ENCODE results near the gene LGR6.

Gene LGR6

DNA sequence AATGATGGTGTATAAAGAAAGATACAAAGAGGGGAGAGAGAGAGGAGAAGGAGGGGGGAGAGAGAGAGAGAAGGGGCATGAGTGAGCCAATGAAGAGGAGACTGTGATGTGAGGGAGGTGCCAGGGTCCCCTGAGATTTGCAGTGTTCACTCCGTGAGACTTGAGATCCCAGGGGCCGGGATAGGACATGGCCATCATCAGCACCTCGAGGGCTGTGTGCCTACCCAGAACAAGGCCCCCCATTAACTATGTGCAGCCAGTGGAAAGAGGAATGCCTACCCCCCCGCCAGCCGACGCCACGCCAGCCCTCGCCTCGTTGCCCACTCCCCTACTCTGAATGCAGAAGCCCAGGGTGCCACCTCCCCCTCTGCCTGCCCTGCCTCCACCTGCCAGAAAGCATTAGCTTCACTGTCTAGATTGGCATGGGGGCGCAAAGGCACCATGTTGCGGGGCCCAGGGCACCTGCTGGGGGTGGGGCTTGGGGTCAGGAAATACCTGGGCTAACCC is 14.8 kb downstream of the LGR6 start:
- no peaks in the 10 kb centered on the region; the same call in 1 of the 2 replicates for H3K9me3 ChIP-seq
- TF ChIP-seq, protein P1, sequence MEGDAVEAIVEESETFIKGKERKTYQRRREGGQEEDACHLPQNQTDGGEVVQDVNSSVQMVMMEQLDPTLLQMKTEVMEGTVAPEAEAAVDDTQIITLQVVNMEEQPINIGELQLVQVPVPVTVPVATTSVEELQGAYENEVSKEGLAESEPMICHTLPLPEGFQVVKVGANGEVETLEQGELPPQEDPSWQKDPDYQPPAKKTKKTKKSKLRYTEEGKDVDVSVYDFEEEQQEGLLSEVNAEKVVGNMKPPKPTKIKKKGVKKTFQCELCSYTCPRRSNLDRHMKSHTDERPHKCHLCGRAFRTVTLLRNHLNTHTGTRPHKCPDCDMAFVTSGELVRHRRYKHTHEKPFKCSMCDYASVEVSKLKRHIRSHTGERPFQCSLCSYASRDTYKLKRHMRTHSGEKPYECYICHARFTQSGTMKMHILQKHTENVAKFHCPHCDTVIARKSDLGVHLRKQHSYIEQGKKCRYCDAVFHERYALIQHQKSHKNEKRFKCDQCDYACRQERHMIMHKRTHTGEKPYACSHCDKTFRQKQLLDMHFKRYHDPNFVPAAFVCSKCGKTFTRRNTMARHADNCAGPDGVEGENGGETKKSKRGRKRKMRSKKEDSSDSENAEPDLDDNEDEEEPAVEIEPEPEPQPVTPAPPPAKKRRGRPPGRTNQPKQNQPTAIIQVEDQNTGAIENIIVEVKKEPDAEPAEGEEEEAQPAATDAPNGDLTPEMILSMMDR (IDR thresholded peaks at IDR 0.05; ENCODE audit: low read depth, low read length), result no peak
- H3K27me3 ChIP-seq, result peaks cover 4% of the 10 kb centered on the region
- no peaks in the 10 kb centered on the region for H3K4me1 ChIP-seq
- H3K4me3 ChIP-seq (ENCODE audit: low read depth, low read length), result no peak overlapping the region
- H3K36me3 ChIP-seq, result no peaks in the 10 kb centered on the region
- DNase-seq, result no peak

DNA sequence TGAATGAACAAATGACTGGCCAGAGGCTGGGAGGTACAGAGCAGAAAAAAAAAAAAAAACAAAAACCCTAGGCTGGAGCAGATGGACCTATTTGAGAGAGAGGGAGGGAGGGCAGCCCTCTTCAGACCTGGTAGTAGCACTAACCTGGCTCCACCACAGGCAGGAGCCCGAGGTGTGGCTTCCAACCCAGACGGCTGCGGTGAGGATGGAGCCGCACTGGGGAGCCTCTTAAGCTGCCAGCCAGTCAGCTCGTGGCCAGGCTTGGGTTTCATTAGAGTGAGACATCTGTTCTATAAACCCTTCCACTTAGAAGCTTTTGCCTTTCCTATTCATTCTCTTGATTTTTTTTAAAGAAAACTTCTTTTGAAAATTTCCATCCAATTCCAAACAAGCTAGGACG is 16.8 kb downstream of the LGR6 start:
- H3K4me1 ChIP-seq, result no peaks in the 10 kb centered on the region
- peaks cover 21% of the 10 kb centered on the region for H3K27me3 ChIP-seq
- no peak for DNase-seq
- TF ChIP-seq, protein P1 (IDR thresholded peaks at IDR 0.05; ENCODE audit: low read depth, low read length), result peak; percentile 22
- no peak overlapping the region for H3K4me3 ChIP-seq (ENCODE audit: low read depth, low read length)
- H3K36me3 ChIP-seq, result no peaks in the 10 kb centered on the region
- H3K9me3 ChIP-seq, result no peaks in the 10 kb centered on the region; the same call in 1 of the 2 replicates

DNA sequence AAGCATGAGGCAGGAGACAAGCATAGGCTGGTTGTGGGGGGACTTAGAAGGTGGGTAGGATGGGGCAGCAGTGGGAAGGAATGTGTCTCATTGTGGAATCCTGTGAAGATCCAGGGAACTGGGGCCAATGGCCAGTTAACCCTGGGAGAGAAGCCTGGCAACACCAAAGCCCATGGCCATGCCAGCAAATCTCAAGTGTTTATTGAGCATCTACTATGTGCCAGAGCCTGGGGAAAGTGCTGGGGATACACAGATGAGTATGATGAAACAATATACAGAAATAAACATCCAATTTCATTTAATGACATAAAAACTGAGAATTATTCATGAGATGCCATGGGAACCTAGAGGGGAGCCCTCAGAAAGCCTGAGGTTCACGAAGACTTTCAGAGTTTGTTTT is 17.4 kb downstream of the LGR6 start:
- Histone ChIP-seq H3K4me3 (ENCODE audit: low read depth, low read length) (no peak overlapping the region), H3K9me3 (no peaks in the 10 kb centered on the region; the same call in 1 of the 2 replicates), H3K4me1 (no peaks in the 10 kb centered on the region), H3K36me3 (no peaks in the 10 kb centered on the region), H3K27me3 (peaks cover 27% of the 10 kb centered on the region)
- TF ChIP-seq, protein P1 (IDR thresholded peaks at IDR 0.05; ENCODE audit: low read depth, low read length), result no peak
- DNase-seq, result no peak

DNA sequence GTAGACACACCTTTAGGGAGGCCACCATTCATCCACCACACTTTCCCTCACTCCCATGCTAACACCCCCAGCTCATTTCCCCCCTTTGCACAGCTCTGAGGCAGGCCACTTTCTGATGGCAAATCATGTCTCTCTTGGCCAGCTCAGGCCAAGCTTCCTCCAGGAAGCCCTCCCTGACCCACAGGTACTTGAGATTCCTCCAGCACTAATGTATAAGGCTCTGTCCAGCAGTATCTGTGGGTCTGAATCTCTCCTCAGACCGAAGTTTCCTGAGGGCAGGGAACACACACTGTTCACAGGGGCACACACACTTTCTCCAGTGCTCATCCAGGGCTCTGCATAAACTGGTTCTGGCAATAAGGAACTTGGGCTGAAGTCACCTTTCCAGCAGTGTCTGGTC is 19.2 kb downstream of the LGR6 start:
- Histone ChIP-seq H3K4me1 (no peaks in the 10 kb centered on the region), H3K36me3 (no peaks in the 10 kb centered on the region), H3K4me3 (ENCODE audit: low read depth, low read length) (no peak overlapping the region), H3K9me3 (no peaks in the 10 kb centered on the region), H3K27me3 (peaks cover 33% of the 10 kb centered on the region)
- TF ChIP-seq, protein P1 (IDR thresholded peaks at IDR 0.05; ENCODE audit: low read depth, low read length), result no peak
- no peak for DNase-seq

DNA sequence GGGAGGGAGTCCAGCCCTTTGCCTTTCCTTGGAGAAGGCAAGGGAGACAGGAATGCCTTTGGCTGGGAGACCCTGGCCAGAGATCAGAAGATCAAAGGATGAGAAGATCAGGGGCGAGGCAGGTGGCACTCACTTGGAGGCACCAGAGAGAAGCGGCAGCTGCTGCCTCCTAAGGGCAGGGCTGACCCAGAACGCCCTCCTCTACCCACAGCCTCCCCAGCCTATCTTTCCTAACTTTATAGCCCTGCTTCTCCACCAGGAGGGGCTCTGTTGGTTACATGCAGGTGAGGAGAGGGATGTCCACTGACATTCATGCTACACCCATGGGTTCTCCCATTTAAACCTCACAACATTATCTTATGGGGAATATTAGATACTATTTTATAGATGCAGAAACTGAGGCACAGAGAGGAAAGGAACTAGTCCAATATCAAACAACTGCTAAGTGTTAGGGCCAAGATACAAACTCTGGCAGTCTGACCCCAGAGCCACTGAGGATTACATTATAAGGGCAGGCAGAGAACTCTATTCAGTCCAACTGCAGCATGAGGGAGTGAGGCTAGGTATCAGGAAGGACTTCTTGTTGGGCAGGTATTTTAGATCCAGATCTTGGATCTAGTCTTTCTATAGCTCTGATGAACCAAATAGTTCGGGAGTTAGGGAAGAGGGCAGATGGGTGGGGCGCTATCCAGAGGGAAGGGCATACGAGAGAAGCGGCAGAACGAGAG is 19.9 kb downstream of the LGR6 start:
- TF ChIP-seq, protein P1 (IDR thresholded peaks at IDR 0.05; ENCODE audit: low read depth, low read length), result peak; percentile 58
- H3K27me3 ChIP-seq, result peaks cover 40% of the 10 kb centered on the region
- no peaks in the 10 kb centered on the region for H3K9me3 ChIP-seq
- no peak overlapping the region; the same call in 1 of the 2 replicates for H3K4me3 ChIP-seq (ENCODE audit: low read depth, low read length)
- H3K36me3 ChIP-seq, result no peaks in the 10 kb centered on the region
- no peaks in the 10 kb centered on the region for H3K4me1 ChIP-seq
- no peak for DNase-seq

Data from BE2C (cell line).